SK-N-MC (cell line): Measurements from ENCODE around the gene MAPK1IP1L.

ENCODE experiments used
- EZH2 ChIP-seq: fragments of 200-600 bp; sonication (generic); IDR thresholded peaks from one replicate; pipeline ENCODE4 v1.6.1; 2017; ENCODE audit warnings: antibody characterized with exemption
- FOXP2 ChIP-seq: optimal IDR thresholded peaks from 2 replicates; pipeline ENCODE3; 2011; ENCODE audit warnings: mild to moderate bottlenecking, moderate library complexity; ENCODE audit not compliant: insufficient read depth; ENCODE audit errors: extremely low read length, control extremely low read depth
- POLR2AphosphoS5 ChIP-seq: IDR thresholded peaks from 2 replicates; pipeline ENCODE4 v1.6.1; 2012; ENCODE audit warnings: mild to moderate bottlenecking, low read depth, low read length, borderline replicate concordance

GRCh38 chr14:55028066-55028465 is 23.4 kb upstream of the MAPK1IP1L start:
- TF ChIP-seq POLR2AphosphoS5, result no peak
- no peak for TF ChIP-seq EZH2
- TF ChIP-seq FOXP2, result no peak
